ENCODE data around the gene EPS15. TPM values are rescaled to one million over a fixed set of nuclear protein-coding genes. Genes with fewer than 3 reads are reported as not detected.

Gene EPS15
- total and polyA plus RNA-seq, 2 of the 13 experiments (the other 11 are each of a cell fraction or from before 2014, with no cell fraction given) = 14.3 to 19.3 TPM

DNA sequence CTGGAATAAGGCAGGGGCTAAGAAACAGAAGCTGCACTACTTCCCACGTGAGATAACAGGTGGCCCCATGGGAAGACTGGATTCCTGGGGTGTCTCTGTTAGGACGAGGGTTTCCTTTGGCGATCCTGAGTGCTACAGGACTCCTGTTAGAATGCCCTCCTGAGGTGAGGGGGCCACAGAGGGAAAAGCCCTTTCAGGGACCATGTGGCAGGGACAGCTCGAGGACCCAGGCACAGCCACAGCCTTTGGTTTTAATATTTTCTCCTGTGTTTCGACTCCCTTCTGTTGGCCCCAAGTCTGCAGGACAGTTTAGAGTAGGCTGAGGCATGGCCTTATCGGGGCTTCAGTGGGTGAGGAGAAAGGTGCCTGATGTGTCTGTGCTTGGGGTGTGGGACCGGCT, 201.3 kb downstream of the EPS15 start:
- H3K4me3 ChIP-seq (replicated peaks in 1 of 3; ENCODE audit: insufficient read depth in 1 of 3, low read depth in 2 of 3, low read length in 3 of 3) = no peak overlapping the region
- H3K9me3 ChIP-seq (ENCODE audit: low read length) = no peaks in the 10 kb centered on the region
- H3K36me3 ChIP-seq (replicated peaks in 1 of 2; ENCODE audit: control insufficient read depth in 1 of 2, insufficient read depth in 2 of 2, low read length in 2 of 2) = no peaks in the 10 kb centered on the region
- 72% methylated on average over 7 of the region's 7 CpGs for WGBS (ENCODE audit: low lambda C conversion rate)
- DNase-seq (ENCODE audit: low spot score) (no peak), FAIRE-seq (no peak), ATAC-seq (no peak)
- in situ Hi-C loops (cut with HindIII; ENCODE audit: extremely low pct_ligation_motif_present, low pct_unique_long_range_greater_than_20kb) (no loop called here), intact Hi-C loops (cut with micrococcal nuclease; ENCODE audit: unreplicated experiment) (no loop called here)
- H2AFZ ChIP-seq (ENCODE audit: low read length) = no peak overlapping the region
- no TSS peak for BruUV-seq (replicated peaks)
- H3K27ac ChIP-seq (ENCODE audit: extremely low read length, insufficient read depth, low read length) = no peak overlapping the region
- POLR2A ChIA-PET = no interaction called here
- CTCF ChIA-PET (ENCODE audit: low intra/inter-chr PET ratio, low total read pairs) = no interaction called here
- no peak for TF ChIP-seq NFE2L2 (IDR thresholded peaks at IDR 0.05; ENCODE audit: low read length)
- no peak for TF ChIP-seq KAT2B (IDR thresholded peaks at IDR 0.05; ENCODE audit: borderline replicate concordance, low read depth, low read length)
- TF ChIP-seq, protein P1, sequence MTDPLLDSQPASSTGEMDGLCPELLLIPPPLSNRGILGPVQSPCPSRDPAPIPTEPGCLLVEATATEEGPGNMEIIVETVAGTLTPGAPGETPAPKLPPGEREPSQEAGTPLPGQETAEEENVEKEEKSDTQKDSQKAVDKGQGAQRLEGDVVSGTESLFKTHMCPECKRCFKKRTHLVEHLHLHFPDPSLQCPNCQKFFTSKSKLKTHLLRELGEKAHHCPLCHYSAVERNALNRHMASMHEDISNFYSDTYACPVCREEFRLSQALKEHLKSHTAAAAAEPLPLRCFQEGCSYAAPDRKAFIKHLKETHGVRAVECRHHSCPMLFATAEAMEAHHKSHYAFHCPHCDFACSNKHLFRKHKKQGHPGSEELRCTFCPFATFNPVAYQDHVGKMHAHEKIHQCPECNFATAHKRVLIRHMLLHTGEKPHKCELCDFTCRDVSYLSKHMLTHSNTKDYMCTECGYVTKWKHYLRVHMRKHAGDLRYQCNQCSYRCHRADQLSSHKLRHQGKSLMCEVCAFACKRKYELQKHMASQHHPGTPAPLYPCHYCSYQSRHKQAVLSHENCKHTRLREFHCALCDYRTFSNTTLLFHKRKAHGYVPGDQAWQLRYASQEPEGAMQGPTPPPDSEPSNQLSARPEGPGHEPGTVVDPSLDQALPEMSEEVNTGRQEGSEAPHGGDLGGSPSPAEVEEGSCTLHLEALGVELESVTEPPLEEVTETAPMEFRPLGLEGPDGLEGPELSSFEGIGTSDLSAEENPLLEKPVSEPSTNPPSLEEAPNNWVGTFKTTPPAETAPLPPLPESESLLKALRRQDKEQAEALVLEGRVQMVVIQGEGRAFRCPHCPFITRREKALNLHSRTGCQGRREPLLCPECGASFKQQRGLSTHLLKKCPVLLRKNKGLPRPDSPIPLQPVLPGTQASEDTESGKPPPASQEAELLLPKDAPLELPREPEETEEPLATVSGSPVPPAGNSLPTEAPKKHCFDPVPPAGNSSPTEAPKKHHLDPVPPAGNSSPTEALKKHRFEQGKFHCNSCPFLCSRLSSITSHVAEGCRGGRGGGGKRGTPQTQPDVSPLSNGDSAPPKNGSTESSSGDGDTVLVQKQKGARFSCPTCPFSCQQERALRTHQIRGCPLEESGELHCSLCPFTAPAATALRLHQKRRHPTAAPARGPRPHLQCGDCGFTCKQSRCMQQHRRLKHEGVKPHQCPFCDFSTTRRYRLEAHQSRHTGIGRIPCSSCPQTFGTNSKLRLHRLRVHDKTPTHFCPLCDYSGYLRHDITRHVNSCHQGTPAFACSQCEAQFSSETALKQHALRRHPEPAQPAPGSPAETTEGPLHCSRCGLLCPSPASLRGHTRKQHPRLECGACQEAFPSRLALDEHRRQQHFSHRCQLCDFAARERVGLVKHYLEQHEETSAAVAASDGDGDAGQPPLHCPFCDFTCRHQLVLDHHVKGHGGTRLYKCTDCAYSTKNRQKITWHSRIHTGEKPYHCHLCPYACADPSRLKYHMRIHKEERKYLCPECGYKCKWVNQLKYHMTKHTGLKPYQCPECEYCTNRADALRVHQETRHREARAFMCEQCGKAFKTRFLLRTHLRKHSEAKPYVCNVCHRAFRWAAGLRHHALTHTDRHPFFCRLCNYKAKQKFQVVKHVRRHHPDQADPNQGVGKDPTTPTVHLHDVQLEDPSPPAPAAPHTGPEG (CRISPR knock-in tag; IDR thresholded peaks at IDR 0.05) = no peak
- TF ChIP-seq, protein P2, sequence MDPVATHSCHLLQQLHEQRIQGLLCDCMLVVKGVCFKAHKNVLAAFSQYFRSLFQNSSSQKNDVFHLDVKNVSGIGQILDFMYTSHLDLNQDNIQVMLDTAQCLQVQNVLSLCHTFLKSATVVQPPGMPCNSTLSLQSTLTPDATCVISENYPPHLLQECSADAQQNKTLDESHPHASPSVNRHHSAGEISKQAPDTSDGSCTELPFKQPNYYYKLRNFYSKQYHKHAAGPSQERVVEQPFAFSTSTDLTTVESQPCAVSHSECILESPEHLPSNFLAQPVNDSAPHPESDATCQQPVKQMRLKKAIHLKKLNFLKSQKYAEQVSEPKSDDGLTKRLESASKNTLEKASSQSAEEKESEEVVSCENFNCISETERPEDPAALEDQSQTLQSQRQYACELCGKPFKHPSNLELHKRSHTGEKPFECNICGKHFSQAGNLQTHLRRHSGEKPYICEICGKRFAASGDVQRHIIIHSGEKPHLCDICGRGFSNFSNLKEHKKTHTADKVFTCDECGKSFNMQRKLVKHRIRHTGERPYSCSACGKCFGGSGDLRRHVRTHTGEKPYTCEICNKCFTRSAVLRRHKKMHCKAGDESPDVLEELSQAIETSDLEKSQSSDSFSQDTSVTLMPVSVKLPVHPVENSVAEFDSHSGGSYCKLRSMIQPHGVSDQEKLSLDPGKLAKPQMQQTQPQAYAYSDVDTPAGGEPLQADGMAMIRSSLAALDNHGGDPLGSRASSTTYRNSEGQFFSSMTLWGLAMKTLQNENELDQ (CRISPR knock-in tag; IDR thresholded peaks at IDR 0.05; ENCODE audit: borderline replicate concordance) = no peak
- TF ChIP-seq, protein P3, sequence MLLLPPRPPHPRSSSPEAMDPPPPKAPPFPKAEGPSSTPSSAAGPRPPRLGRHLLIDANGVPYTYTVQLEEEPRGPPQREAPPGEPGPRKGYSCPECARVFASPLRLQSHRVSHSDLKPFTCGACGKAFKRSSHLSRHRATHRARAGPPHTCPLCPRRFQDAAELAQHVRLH (CRISPR knock-in tag; IDR thresholded peaks at IDR 0.05; ENCODE audit: borderline replicate concordance, low read depth) = no peak
- TF ChIP-seq, protein P4, sequence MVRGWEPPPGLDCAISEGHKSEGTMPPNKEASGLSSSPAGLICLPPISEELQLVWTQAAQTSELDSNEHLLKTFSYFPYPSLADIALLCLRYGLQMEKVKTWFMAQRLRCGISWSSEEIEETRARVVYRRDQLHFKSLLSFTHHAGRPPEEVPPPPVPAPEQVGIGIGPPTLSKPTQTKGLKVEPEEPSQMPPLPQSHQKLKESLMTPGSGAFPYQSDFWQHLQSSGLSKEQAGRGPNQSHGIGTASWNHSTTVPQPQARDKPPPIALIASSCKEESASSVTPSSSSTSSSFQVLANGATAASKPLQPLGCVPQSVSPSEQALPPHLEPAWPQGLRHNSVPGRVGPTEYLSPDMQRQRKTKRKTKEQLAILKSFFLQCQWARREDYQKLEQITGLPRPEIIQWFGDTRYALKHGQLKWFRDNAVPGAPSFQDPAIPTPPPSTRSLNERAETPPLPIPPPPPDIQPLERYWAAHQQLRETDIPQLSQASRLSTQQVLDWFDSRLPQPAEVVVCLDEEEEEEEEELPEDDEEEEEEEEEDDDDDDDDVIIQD (CRISPR knock-in tag; IDR thresholded peaks at IDR 0.05; ENCODE audit: low read depth) = no peak
- TF ChIP-seq NPAS2 (CRISPR knock-in tag; IDR thresholded peaks at IDR 0.05; ENCODE audit: borderline replicate concordance) = no peak
- no peaks in the 10 kb centered on the region for H3K79me2 ChIP-seq (ENCODE audit: insufficient read depth, low read length)
- H4K20me1 ChIP-seq (ENCODE audit: insufficient read depth, low read length) = no peaks in the 10 kb centered on the region
- no peaks in the 10 kb centered on the region for H3K27me3 ChIP-seq (ENCODE audit: control insufficient read depth in 1 of 2, insufficient read depth in 2 of 2, low read length in 2 of 2)
- peaks cover 37% of the 10 kb centered on the region for H3K4me1 ChIP-seq (ENCODE audit: insufficient read depth, low read length)
- no peak overlapping the region for H3K4me2 ChIP-seq (ENCODE audit: low read depth, low read length)
- H3K9ac ChIP-seq (ENCODE audit: insufficient read depth, low read depth, low read length) = no peak overlapping the region
